Adrenal gland (tissue), 5 donors: ENCODE data around the gene DRAP1.

Source experiments
- POLR2A ChIP-seq, 2 donors: fragments of 450-650 bp; IDR thresholded peaks; one replicate each; pipeline ENCODE4 v1.6.1; 2017; ENCODE audit warnings: antibody characterized with exemption in 2 of 2, mild to moderate bottlenecking in 2 of 2, moderate library complexity in 1 of 2
- TF ChIP-seq, protein P1 (sequence below), 6 experiments: fragments of 450-650 bp in 4 of 6; fragments of 200-600 bp in 2 of 6; sonication (generic) in 1 of 6; IDR thresholded peaks; 1 replicate in 5 of 6; 2 replicates in 1 of 6; pipeline versions ENCODE4 v1.5.1 to v1.8.0; 2016 to 2021; ENCODE audit warnings: antibody characterized with exemption in 6 of 6, mild to moderate bottlenecking in 2 of 6, moderate library complexity in 1 of 6
- donor health status: DM: no; HTN: no; CAD: no.

DNA sequence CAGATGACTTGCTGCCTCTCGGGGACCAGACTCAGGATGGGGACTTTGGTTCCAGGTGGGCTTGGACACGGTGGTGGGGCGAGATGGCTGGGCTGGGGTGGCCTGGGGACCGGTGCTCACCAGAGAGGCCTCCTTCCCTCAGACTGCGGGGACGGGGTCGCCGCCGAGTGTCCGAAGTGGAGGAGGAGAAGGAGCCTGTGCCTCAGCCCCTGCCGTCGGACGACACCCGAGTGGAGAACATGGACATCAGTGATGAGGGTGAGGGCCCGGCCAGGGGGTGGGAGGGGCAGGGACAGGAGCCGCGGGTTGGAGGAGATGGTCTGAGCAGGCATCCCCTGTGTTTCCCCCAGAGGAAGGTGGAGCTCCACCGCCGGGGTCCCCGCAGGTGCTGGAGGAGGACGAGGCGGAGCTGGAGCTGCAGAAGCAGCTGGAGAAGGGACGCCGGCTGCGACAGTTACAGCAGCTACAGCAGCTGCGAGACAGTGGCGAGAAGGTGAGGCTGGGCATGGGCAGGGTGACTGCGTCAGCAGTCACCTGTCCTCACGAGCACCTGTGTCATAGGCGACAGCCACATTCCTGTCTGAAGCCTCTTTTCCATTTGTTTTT is 48.2 kb downstream of the DRAP1 start:
- TF ChIP-seq, protein P1, sequence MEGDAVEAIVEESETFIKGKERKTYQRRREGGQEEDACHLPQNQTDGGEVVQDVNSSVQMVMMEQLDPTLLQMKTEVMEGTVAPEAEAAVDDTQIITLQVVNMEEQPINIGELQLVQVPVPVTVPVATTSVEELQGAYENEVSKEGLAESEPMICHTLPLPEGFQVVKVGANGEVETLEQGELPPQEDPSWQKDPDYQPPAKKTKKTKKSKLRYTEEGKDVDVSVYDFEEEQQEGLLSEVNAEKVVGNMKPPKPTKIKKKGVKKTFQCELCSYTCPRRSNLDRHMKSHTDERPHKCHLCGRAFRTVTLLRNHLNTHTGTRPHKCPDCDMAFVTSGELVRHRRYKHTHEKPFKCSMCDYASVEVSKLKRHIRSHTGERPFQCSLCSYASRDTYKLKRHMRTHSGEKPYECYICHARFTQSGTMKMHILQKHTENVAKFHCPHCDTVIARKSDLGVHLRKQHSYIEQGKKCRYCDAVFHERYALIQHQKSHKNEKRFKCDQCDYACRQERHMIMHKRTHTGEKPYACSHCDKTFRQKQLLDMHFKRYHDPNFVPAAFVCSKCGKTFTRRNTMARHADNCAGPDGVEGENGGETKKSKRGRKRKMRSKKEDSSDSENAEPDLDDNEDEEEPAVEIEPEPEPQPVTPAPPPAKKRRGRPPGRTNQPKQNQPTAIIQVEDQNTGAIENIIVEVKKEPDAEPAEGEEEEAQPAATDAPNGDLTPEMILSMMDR (IDR thresholded peaks at IDR 0.05) = no peak
- TF ChIP-seq POLR2A (IDR thresholded peaks at IDR 0.05) = no peak
